Measurements from ENCODE around the gene VIPR2.

Gene VIPR2

GRCh38 chr7:159157714-159158113, 13.0 kb upstream of the VIPR2 start:
- FAIRE-seq, result no peak

- no peak for FAIRE-seq
These were observed 12.0 kb upstream of the VIPR2 start for GRCh38 chr7:159156436-159157245.

- FAIRE-seq, result no peak
These were observed 10.7 kb upstream of the VIPR2 start for GRCh38 chr7:159155410-159155809.

GRCh38 chr7:159154243-159154642, 9.6 kb upstream of the VIPR2 start:
- FAIRE-seq, result no peak

- no peak for FAIRE-seq
These were observed 8.8 kb upstream of the VIPR2 start for GRCh38 chr7:159153511-159153910.

- no peak for FAIRE-seq
These were observed 8.1 kb upstream of the VIPR2 start for GRCh38 chr7:159152816-159153215.

- no peak for FAIRE-seq
These were observed 6.6 kb upstream of the VIPR2 start for GRCh38 chr7:159151231-159151630.

GRCh38 chr7:159149488-159149887, 4.8 kb upstream of the VIPR2 start:
- FAIRE-seq, result no peak

- no peak for FAIRE-seq
These were observed 4.0 kb upstream of the VIPR2 start for GRCh38 chr7:159148430-159149395.

- no peak for FAIRE-seq
These were observed 3.0 kb upstream of the VIPR2 start for GRCh38 chr7:159147687-159148086.

GRCh38 chr7:159147246-159147645, 2.6 kb upstream of the VIPR2 start:
- FAIRE-seq, result no peak

- no peak for FAIRE-seq
These were observed 1.6 kb upstream of the VIPR2 start for GRCh38 chr7:159146084-159146858.

GRCh38 chr7:159145490-159145855, 806 bp upstream of the VIPR2 start:
- no peak for FAIRE-seq

- no peak for FAIRE-seq
These were observed 598 bp downstream of the VIPR2 start for GRCh38 chr7:159143780-159144757.

GRCh38 chr7:159142730-159143129, 1.9 kb downstream of the VIPR2 start:
- no peak for FAIRE-seq

GRCh38 chr7:159142199-159142598, 2.5 kb downstream of the VIPR2 start:
- no peak for FAIRE-seq

GRCh38 chr7:159141660-159142059, 3.0 kb downstream of the VIPR2 start:
- no peak for FAIRE-seq

- no peak for FAIRE-seq
These were observed 3.5 kb downstream of the VIPR2 start for GRCh38 chr7:159141167-159141566.

- no peak for FAIRE-seq
These were observed 4.3 kb downstream of the VIPR2 start for GRCh38 chr7:159140170-159140910.

GRCh38 chr7:159139639-159140038, 5.0 kb downstream of the VIPR2 start:
- no peak for FAIRE-seq

- FAIRE-seq, result no peak
These were observed 5.5 kb downstream of the VIPR2 start for GRCh38 chr7:159139202-159139601.

Data from endometrium (tissue), 2 donors.